Activated T-cell treated with anti-CD3 and anti-CD28 coated beads, Interleukin-2, amount 50 U/mL, for 48 hours (primary cell): ENCODE measurements around the gene HOXB5.

Experiments used
- DNase-seq, 2 experiments: peaks; one replicate each; pipeline ENCODE4 v3.0.0-alpha.2; 2020

Gene HOXB5

GRCh38 chr17:48628649-48629410 is 35.3 kb upstream of the HOXB5 start:
- no peak for DNase-seq

GRCh38 chr17:48627623-48628521 is 34.3 kb upstream of the HOXB5 start:
- DNase-seq, result no peak

- no peak for DNase-seq
Measured at GRCh38 chr17:48627118-48627597, 33.6 kb upstream of the HOXB5 start.

- DNase-seq, result peak in 1 of 2 experiments; percentile 64
Measured at GRCh38 chr17:48626245-48627117, 32.9 kb upstream of the HOXB5 start, which contains the start of gene HOXB9. HOXB9 (minus strand) TSS chr17:48626358; CDS start chr17:48626269, 89 bp downstream.

DNA sequence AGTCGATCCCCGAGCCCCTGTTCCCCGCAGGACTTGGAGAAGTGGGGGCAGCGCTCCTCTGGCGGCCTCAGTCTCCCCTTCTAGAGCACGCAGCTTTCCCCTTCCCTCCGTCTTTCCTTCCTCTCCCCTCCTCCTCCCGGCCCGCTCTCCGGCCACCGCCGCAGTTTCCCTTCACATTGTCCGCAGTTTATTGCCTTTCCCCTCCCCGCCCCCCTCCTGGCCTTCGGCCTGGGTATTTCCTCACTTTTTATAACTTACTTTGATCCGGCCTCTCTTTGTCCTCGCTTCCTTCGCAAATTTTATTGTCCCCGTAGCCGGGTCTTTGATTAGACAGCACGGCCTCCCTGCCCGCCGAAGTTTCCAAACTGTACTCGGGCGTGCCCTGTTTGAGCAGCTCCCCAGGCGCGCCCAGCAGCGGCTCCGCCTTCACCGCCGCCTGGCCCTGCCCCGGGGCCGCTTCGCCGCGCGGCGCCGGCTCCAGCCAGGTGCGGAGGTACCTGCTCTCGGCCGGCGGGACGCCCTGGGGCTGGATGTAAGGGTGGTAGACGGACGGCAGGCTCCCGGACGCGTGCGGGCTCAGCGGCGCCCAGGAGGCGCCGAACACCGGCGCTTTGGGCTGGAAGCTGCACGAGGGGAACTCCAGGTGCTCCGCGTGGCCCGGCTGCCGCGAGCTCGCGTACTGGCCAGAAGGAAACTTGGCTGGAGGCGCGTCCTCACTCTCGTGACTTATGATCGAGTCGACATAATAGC is 32.1 kb upstream of the HOXB5 start:
- DNase-seq, result peak; percentile 64 to 71

DNA sequence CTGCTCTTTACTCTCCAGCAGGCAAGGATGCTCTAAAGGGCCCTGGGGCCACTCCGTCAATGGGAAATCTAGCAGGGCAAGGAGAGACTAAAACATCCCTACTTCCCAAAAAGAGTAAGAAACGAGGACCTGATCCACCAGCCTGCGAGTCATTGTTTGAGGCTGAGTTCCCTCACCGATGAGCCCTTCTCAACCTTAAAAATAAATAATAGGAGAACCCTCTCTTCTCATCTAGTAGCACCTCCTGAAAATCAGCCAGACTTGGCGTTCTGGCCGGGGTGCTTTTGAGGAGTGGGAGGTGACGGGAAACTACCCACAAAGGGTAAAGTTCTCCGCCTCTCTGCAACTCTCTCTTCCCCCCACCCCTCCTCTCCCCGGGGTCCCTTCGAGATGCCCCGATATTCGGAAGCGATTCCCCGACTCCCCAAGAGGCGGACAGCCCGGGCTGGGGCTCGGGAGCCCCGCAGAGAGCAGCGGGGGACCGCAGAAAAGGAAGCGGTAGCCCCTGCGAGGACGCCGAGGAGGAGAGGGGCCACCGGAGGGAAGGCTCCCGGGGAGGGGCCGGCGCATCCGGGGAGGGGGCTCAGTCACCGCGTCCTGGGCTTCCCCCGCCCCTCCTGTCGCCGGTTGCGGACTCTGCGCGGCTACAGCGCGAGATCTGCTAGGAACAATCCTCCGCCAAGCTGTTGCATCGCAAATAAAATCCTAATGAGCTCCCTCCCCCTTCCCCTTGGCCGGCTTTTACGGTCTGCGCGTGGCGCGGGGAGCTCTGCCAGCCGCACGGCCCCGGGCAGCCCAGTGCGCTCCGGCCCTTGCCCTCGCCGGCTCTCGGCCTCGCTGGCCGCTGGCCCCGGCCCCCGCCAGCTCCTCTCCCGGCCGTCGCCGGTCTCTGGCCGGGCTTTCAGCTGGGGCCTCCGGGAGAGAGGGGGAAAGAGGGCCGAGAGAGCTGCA is 31.2 kb upstream of the HOXB5 start:
- no peak for DNase-seq

GRCh38 chr17:48624118-48624517 is 30.5 kb upstream of the HOXB5 start:
- no peak for DNase-seq

DNA sequence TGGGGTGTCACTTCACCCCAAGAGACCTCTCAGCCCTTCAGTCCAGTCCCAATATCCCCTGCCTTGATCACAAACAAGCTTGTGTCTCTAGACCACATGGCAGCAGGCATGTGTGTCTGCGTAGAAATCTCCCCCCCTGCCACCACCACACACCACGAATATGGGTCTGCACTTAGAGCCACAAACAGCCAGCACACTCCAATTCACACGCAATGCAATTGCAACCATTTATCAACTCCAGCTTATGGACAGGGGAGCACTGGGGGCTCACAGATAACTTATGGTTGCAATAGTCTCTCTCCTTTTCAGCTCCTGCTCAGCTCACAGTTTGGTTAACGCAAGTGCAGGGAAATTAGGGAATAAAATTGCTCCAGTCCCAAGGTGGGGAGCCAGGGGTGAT is 30.0 kb upstream of the HOXB5 start:
- no peak for DNase-seq

- no peak for DNase-seq
Measured at GRCh38 chr17:48622857-48623256, 29.3 kb upstream of the HOXB5 start.

- no peak for DNase-seq
Measured at GRCh38 chr17:48621410-48622392, 28.1 kb upstream of the HOXB5 start.

DNA sequence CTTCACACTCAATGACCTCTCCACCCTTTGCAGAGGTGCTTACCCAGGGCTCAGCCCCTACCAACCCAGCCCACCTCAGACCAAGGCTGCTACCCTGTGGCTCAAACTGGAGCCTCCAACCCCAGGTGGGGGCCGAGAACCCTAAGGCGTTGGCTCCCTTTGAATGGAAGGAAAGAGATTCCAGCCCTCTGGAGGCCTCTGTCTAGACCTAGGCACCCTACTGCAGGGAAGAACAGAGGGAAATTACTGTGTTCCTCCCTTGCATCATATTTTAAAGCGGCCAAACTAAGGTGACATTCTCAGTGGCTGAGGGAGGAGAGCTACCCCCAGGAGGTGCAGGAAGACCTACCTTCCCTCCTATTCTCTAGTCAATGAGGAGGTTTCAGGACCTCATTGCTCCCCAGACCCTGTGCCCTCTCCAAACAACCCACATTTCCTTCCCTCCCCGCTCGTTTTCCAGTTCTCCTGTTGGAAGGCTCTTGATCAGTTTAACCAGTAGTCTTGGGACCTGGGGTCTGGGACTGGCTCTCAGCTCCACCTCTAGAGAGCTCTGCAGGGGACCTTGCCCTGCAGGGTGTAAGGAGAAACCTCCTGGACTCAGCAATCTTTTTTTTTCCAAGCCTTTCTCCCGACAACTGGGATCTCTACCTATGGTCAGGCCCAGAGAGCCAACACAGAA is 27.0 kb upstream of the HOXB5 start:
- no peak for DNase-seq

GRCh38 chr17:48619826-48620449 is 26.4 kb upstream of the HOXB5 start:
- no peak for DNase-seq

- DNase-seq, result peak; percentile 88 to 90
Measured at GRCh38 chr17:48618256-48618896, 24.8 kb upstream of the HOXB5 start.

DNA sequence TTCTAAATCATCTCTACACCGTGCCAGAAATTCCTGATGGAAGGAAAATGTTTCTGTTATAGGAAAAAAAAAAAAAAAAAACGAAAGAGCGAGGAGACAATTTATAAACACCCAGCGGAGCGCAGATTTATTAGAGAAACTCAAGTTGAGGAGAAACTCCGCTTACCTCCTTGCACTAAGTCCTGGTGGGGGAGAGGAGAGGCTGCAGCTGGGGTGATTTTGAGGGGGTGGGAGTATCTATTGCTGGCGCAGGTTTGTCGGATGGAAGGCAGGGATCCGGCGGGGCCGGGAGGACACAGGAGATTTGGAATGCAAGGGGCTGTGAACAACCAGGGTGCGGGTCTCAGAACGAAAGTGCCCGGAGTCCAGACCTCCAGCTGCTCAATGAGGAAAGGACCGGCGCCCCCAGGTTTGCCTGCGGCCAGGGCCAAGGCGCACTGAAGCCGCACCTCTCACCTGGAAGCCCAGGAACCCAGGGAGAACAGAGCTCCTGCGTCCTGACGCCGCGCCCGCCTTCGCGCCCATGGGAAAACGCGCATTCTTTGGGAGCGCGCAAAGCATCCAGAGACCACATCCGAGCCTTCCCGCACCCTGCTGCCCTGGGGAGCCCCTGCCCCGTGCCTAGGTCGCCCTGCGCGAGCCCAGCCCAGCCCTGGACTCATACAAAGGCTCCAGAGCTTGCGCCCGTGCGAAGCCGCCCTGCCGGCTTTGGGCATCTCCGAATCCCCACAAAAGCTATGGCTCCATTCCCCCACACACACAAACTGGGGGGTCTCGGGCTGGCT is 24.1 kb upstream of the HOXB5 start:
- no peak for DNase-seq

- no peak for DNase-seq
Measured at GRCh38 chr17:48616717-48617470, 23.3 kb upstream of the HOXB5 start.
